ENCODE measurements around the gene SAXO1. TPM values are rescaled to one million over a fixed set of nuclear protein-coding genes. Genes with fewer than 3 reads are reported as not detected.

SAXO1 gene
- polyA plus RNA-seq, 1 donor from 2014 or later = not detected

DNA sequence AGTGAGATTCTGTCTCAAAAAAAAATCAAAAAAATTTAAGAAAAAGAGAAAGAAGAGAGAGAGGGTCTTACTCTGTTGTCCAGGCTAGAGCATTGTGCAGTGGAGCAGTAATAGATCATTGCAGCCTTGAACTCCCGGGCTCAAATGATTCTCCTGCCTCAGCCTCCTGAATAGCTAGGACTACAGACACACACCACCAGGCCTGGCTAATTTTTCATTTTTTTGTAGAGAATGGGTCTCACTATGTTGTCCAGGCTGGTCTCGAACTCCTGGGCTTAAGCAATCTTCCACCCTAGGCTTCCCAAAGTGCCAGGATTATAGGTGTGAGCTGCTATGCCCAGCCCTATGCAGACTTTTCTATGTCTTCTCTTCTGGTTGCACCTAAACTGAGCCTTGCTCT lies 41.2 kb upstream of the SAXO1 start:
- Histone ChIP-seq H3K27me3 (ENCODE audit: insufficient read depth, low read depth, low read length) (no peaks in the 10 kb centered on the region), H3K9ac (ENCODE audit: low read length) (no peak overlapping the region), H4K20me1 (ENCODE audit: insufficient read depth) (no peaks in the 10 kb centered on the region), H3K4me3 (ENCODE audit: low read length) (no peak overlapping the region), H3K9me3 (ENCODE audit: low read length) (no peaks in the 10 kb centered on the region), H3K4me2 (ENCODE audit: low read length) (no peak overlapping the region), H3K79me2 (replicated peaks; ENCODE audit: insufficient read depth, low read length) (no peaks in the 10 kb centered on the region), H3K36me3 (ENCODE audit: insufficient read depth, low read length) (peaks cover 9% of the 10 kb centered on the region), H3K9me2 (ENCODE audit: insufficient read depth, low read length) (no peaks in the 10 kb centered on the region), H3F3A (ENCODE audit: insufficient read depth, low read length, poor library complexity, severe bottlenecking) (no peaks in the 10 kb centered on the region), H3K27ac (ENCODE audit: low read length) (no peak overlapping the region), H2AFZ (ENCODE audit: low read depth, low read length) (no peak overlapping the region)
- TF ChIP-seq EZH2 (IDR thresholded peaks at IDR 0.05; ENCODE audit: borderline replicate concordance, insufficient read depth, low read length, poor library complexity, severe bottlenecking) (no peak), MXI1 (conservative IDR thresholded peaks at IDR 0.05; ENCODE audit: poor library complexity, severe bottlenecking) (no peak), POLR2AphosphoS5 (IDR thresholded peaks at IDR 0.05) (no peak)
- TF ChIP-seq, protein P1, sequence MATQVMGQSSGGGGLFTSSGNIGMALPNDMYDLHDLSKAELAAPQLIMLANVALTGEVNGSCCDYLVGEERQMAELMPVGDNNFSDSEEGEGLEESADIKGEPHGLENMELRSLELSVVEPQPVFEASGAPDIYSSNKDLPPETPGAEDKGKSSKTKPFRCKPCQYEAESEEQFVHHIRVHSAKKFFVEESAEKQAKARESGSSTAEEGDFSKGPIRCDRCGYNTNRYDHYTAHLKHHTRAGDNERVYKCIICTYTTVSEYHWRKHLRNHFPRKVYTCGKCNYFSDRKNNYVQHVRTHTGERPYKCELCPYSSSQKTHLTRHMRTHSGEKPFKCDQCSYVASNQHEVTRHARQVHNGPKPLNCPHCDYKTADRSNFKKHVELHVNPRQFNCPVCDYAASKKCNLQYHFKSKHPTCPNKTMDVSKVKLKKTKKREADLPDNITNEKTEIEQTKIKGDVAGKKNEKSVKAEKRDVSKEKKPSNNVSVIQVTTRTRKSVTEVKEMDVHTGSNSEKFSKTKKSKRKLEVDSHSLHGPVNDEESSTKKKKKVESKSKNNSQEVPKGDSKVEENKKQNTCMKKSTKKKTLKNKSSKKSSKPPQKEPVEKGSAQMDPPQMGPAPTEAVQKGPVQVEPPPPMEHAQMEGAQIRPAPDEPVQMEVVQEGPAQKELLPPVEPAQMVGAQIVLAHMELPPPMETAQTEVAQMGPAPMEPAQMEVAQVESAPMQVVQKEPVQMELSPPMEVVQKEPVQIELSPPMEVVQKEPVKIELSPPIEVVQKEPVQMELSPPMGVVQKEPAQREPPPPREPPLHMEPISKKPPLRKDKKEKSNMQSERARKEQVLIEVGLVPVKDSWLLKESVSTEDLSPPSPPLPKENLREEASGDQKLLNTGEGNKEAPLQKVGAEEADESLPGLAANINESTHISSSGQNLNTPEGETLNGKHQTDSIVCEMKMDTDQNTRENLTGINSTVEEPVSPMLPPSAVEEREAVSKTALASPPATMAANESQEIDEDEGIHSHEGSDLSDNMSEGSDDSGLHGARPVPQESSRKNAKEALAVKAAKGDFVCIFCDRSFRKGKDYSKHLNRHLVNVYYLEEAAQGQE (IDR thresholded peaks at IDR 0.05; ENCODE audit: borderline replicate concordance) = no peak
- TF ChIP-seq, protein P2, sequence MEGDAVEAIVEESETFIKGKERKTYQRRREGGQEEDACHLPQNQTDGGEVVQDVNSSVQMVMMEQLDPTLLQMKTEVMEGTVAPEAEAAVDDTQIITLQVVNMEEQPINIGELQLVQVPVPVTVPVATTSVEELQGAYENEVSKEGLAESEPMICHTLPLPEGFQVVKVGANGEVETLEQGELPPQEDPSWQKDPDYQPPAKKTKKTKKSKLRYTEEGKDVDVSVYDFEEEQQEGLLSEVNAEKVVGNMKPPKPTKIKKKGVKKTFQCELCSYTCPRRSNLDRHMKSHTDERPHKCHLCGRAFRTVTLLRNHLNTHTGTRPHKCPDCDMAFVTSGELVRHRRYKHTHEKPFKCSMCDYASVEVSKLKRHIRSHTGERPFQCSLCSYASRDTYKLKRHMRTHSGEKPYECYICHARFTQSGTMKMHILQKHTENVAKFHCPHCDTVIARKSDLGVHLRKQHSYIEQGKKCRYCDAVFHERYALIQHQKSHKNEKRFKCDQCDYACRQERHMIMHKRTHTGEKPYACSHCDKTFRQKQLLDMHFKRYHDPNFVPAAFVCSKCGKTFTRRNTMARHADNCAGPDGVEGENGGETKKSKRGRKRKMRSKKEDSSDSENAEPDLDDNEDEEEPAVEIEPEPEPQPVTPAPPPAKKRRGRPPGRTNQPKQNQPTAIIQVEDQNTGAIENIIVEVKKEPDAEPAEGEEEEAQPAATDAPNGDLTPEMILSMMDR (IDR thresholded peaks at IDR 0.05; ENCODE audit: poor library complexity, severe bottlenecking) = no peak

DNA sequence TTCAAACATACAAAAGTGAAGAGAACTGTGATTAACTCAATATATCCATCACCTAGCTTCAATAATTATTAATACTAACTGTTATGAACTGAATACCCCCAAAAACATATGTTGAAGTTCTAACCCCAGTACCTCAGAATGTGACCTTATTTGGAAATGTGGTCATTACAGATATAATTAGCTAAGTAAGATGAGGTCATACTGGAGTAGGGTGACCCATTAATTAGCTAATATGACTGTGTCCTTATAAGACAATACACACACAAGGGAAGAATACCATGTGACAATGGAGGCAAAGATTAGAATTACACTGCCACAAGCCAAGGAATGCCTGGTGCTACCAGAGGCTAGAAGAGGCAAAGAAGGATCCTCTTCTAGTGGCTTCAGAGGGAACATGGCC lies 24.0 kb upstream of the SAXO1 start:
- Histone ChIP-seq H2AFZ (ENCODE audit: low read depth, low read length) (no peak overlapping the region), H4K20me1 (ENCODE audit: insufficient read depth) (no peaks in the 10 kb centered on the region), H3F3A (ENCODE audit: insufficient read depth, low read length, poor library complexity, severe bottlenecking) (no peaks in the 10 kb centered on the region), H3K9ac (ENCODE audit: low read length) (no peak overlapping the region), H3K4me3 (ENCODE audit: low read length) (no peak overlapping the region), H3K79me2 (replicated peaks; ENCODE audit: insufficient read depth, low read length) (peaks cover 9% of the 10 kb centered on the region), H3K27ac (ENCODE audit: low read length) (no peak overlapping the region), H3K9me2 (ENCODE audit: insufficient read depth, low read length) (no peaks in the 10 kb centered on the region), H3K36me3 (ENCODE audit: insufficient read depth, low read length) (peaks cover 12% of the 10 kb centered on the region), H3K27me3 (ENCODE audit: insufficient read depth, low read depth, low read length) (no peaks in the 10 kb centered on the region), H3K4me2 (ENCODE audit: low read length) (no peak overlapping the region), H3K9me3 (ENCODE audit: low read length) (no peaks in the 10 kb centered on the region)
- TF ChIP-seq, protein P2 (IDR thresholded peaks at IDR 0.05; ENCODE audit: poor library complexity, severe bottlenecking) = no peak
- TF ChIP-seq EP300 (conservative IDR thresholded peaks at IDR 0.05; ENCODE audit: poor library complexity, severe bottlenecking) = no peak
- TF ChIP-seq RAD21 (conservative IDR thresholded peaks at IDR 0.05) = no peak
- no peak for TF ChIP-seq TAF1 (IDR thresholded peaks at IDR 0.05; ENCODE audit: low read depth)

Measured in neural cell (in vitro differentiated cells).